GM12865 (cell line): ENCODE data around the gene PLAU.
A peak's percentile ranks its signal among the peaks of the same experiment; 100 is the strongest.
"Not testable (repeated sequence)": the region's sequence is repeated elsewhere in the genome, so short reads cannot be mapped to it uniquely, and the experiment has no call there.

Source experiments
- DNase-seq: peaks from one replicate; pipeline ENCODE4 v3.0.0; 2010; ENCODE audit warnings: low read depth
- H3K4me3 ChIP-seq: 2 replicates; pipeline ENCODE4 v1.5.1; 2011; ENCODE audit warnings: mild to moderate bottlenecking, low read depth, low read length, control low read depth
- CTCF ChIP-seq: IDR thresholded peaks from 2 replicates; pipeline ENCODE4 v1.5.1; 2011; ENCODE audit warnings: low read length, control low read depth, low read depth, inconsistent platforms; ENCODE audit not compliant: insufficient read depth; ENCODE audit errors: missing control alignments

The PLAU gene

GRCh38 chr10:73924935-73925334, 14.0 kb downstream of the PLAU start:
- DNase-seq: no peak
- H3K4me3 ChIP-seq: no peak overlapping the region
- no peak for TF ChIP-seq CTCF

- no peak for TF ChIP-seq CTCF
- H3K4me3 ChIP-seq: no peak overlapping the region
- no peak for DNase-seq
Measured at GRCh38 chr10:73925539-73925938, 14.6 kb downstream of the PLAU start.

- DNase-seq: no peak
- TF ChIP-seq CTCF: no peak
- no peak overlapping the region for H3K4me3 ChIP-seq
Measured at GRCh38 chr10:73926152-73926764, 15.3 kb downstream of the PLAU start.

GRCh38 chr10:73930630-73931327, 19.8 kb downstream of the PLAU start:
- DNase-seq, H3K4me3 ChIP-seq: not testable (repeated sequence)

- no peak overlapping the region for H3K4me3 ChIP-seq
- DNase-seq: peak; percentile 80
- TF ChIP-seq CTCF: no peak
Measured at GRCh38 chr10:73931767-73932619, 21.1 kb downstream of the PLAU start.

GRCh38 chr10:73932620-73933112, 21.7 kb downstream of the PLAU start:
- DNase-seq: no peak
- no peak for TF ChIP-seq CTCF
- H3K4me3 ChIP-seq: no peak overlapping the region

- no peak overlapping the region for H3K4me3 ChIP-seq
- no peak for DNase-seq
- TF ChIP-seq CTCF: no peak
Measured at GRCh38 chr10:73934074-73934473, 23.1 kb downstream of the PLAU start.
